Suppressor macrophage treated with lipopolysaccharide for 4 hours (primary cell): Measurements from ENCODE around the gene TRIM34.
A peak's percentile ranks its signal among the peaks of the same experiment; 100 is the strongest.
"Not testable (repeated sequence)": the region's sequence is repeated elsewhere in the genome, so short reads cannot be mapped to it uniquely, and the experiment has no call there.

Experiments
- DNase-seq: peaks from one replicate; pipeline ENCODE4 v3.0.0-alpha.2; 2020

Gene TRIM34

GRCh38 chr11:5686426-5686825 lies 61.6 kb downstream of the TRIM34 start:
- DNase-seq, result no peak

GRCh38 chr11:5688482-5688881 lies 63.7 kb downstream of the TRIM34 start:
- no peak for DNase-seq

GRCh38 chr11:5689551-5689983 lies 64.8 kb downstream of the TRIM34 start, which contains the start of gene TRIM22:
TSS of gene TRIM22 (plus strand) at chr11:5689790. CDS start at chr11:5696233, 6,443 bp downstream.
- peak; percentile 95 for DNase-seq

- peak; percentile 73 for DNase-seq
Measured at GRCh38 chr11:5690216-5690615, 65.4 kb downstream of the TRIM34 start.

GRCh38 chr11:5690736-5691135 lies 65.9 kb downstream of the TRIM34 start:
- peak; percentile 40 for DNase-seq

- not testable (repeated sequence) for DNase-seq
Measured at GRCh38 chr11:5691238-5691963, 66.6 kb downstream of the TRIM34 start.

- DNase-seq, result peak; percentile 40
Measured at GRCh38 chr11:5691964-5692361, 67.2 kb downstream of the TRIM34 start.
